NT2/D1 (cell line): ENCODE results near the gene ANO7.

Source experiments
- DNase-seq: peaks from one replicate; pipeline ENCODE4 v3.0.0-alpha.2; 2011; ENCODE audit warnings: low read depth, low spot score
- H3K27me3 ChIP-seq: 2 replicates; pipeline ENCODE4 v1.6.0; 2011; ENCODE audit warnings: mild to moderate bottlenecking; ENCODE audit not compliant: insufficient read length, insufficient read depth
- H3K36me3 ChIP-seq: 2 replicates; pipeline ENCODE4 v1.6.1; 2011; ENCODE audit warnings: mild to moderate bottlenecking, low read length, mixed read lengths; ENCODE audit not compliant: insufficient read depth, insufficient read length
- H3K4me1 ChIP-seq: 2 replicates; pipeline ENCODE4 v1.5.1; 2011; ENCODE audit not compliant: insufficient read depth, insufficient read length
- H3K4me3 ChIP-seq: 2 replicates; pipeline ENCODE4 v1.5.1; 2011; ENCODE audit warnings: low read depth; ENCODE audit not compliant: insufficient read length
- H3K9ac ChIP-seq: 2 replicates; pipeline ENCODE4 v1.6.0; 2011; ENCODE audit warnings: low read depth; ENCODE audit not compliant: insufficient read length
- H3K9me3 ChIP-seq: 2 replicates; pipeline ENCODE4 v1.5.1; 2011; ENCODE audit warnings: mild to moderate bottlenecking, low read length; ENCODE audit not compliant: insufficient read depth
- SUZ12 ChIP-seq: IDR thresholded peaks from 2 replicates; pipeline ENCODE4 v1.6.1; 2011; ENCODE audit not compliant: insufficient read length, insufficient read depth; ENCODE audit errors: extremely low read depth
- YY1 ChIP-seq: IDR thresholded peaks from 2 replicates; pipeline ENCODE4 v1.6.1; 2011; ENCODE audit not compliant: insufficient read length, insufficient read depth
- ZNF274 ChIP-seq: IDR thresholded peaks from 2 replicates; pipeline ENCODE4 v1.6.1; 2011; ENCODE audit warnings: mild to moderate bottlenecking, low read depth, low read length

The ANO7 gene

GRCh38 chr2:241258505-241259280 lies 70.2 kb downstream of the ANO7 start:
- peaks cover 97% of the 10 kb centered on the region for H3K36me3 ChIP-seq
- TF ChIP-seq ZNF274 = no peak
- TF ChIP-seq SUZ12 = no peak
- no peak for TF ChIP-seq YY1
- no peak overlapping the region for H3K4me3 ChIP-seq
- DNase-seq = no peak
- H3K9me3 ChIP-seq = no peaks in the 10 kb centered on the region
- H3K27me3 ChIP-seq = no peaks in the 10 kb centered on the region
- H3K9ac ChIP-seq = no peak overlapping the region
- no peaks in the 10 kb centered on the region for H3K4me1 ChIP-seq

GRCh38 chr2:241260911-241261310 lies 72.4 kb downstream of the ANO7 start:
- peaks cover 2% of the 10 kb centered on the region for H3K4me1 ChIP-seq
- H3K4me3 ChIP-seq = no peak overlapping the region
- H3K9ac ChIP-seq = no peak overlapping the region
- DNase-seq = no peak
- no peaks in the 10 kb centered on the region for H3K27me3 ChIP-seq
- peaks cover 94% of the 10 kb centered on the region for H3K36me3 ChIP-seq
- H3K9me3 ChIP-seq = no peaks in the 10 kb centered on the region
- TF ChIP-seq YY1 (no peak), ZNF274 (no peak), SUZ12 (no peak)

GRCh38 chr2:241261628-241262027 lies 73.2 kb downstream of the ANO7 start:
- DNase-seq = no peak
- Histone ChIP-seq H3K36me3 (peaks cover 94% of the 10 kb centered on the region), H3K27me3 (no peaks in the 10 kb centered on the region), H3K4me1 (peaks cover 2% of the 10 kb centered on the region), H3K4me3 (no peak overlapping the region), H3K9ac (no peak overlapping the region), H3K9me3 (no peaks in the 10 kb centered on the region)
- TF ChIP-seq YY1 = no peak
- no peak for TF ChIP-seq ZNF274
- TF ChIP-seq SUZ12 = no peak

- TF ChIP-seq SUZ12 (no peak), YY1 (no peak), ZNF274 (no peak)
- H3K9me3 ChIP-seq = no peaks in the 10 kb centered on the region
- H3K4me1 ChIP-seq = peaks cover 2% of the 10 kb centered on the region
- peaks cover 95% of the 10 kb centered on the region for H3K36me3 ChIP-seq
- no peaks in the 10 kb centered on the region for H3K27me3 ChIP-seq
- no peak overlapping the region for H3K4me3 ChIP-seq
- no peak overlapping the region for H3K9ac ChIP-seq
- DNase-seq = no peak
Measured at GRCh38 chr2:241263061-241263460, 74.6 kb downstream of the ANO7 start.

GRCh38 chr2:241265506-241265905 lies 77.0 kb downstream of the ANO7 start:
- DNase-seq = no peak
- Histone ChIP-seq H3K4me1 (peaks cover 8% of the 10 kb centered on the region), H3K4me3 (no peak overlapping the region), H3K36me3 (peaks cover 92% of the 10 kb centered on the region), H3K27me3 (no peaks in the 10 kb centered on the region), H3K9ac (no peak overlapping the region), H3K9me3 (no peaks in the 10 kb centered on the region)
- no peak for TF ChIP-seq SUZ12

GRCh38 chr2:241267249-241268067 lies 79.0 kb downstream of the ANO7 start:
- no peak overlapping the region for H3K9ac ChIP-seq
- H3K4me1 ChIP-seq = peaks cover 16% of the 10 kb centered on the region
- peaks cover 80% of the 10 kb centered on the region for H3K36me3 ChIP-seq
- no peak overlapping the region for H3K4me3 ChIP-seq
- DNase-seq = no peak
- TF ChIP-seq ZNF274 (no peak), YY1 (no peak), SUZ12 (no peak)
- H3K27me3 ChIP-seq = no peaks in the 10 kb centered on the region
- no peaks in the 10 kb centered on the region for H3K9me3 ChIP-seq

- peaks cover 71% of the 10 kb centered on the region for H3K36me3 ChIP-seq
- DNase-seq = no peak
Measured at GRCh38 chr2:241268306-241268705, 79.8 kb downstream of the ANO7 start.

More at GRCh38 chr2:241268306-241268705, 79.8 kb downstream of the ANO7 start:
- H3K27me3 ChIP-seq = no peaks in the 10 kb centered on the region
- H3K4me1 ChIP-seq = peaks cover 16% of the 10 kb centered on the region
- TF ChIP-seq SUZ12 = no peak
- no peak for TF ChIP-seq YY1
- TF ChIP-seq ZNF274 = no peak
- H3K9me3 ChIP-seq = no peaks in the 10 kb centered on the region
- H3K9ac ChIP-seq = no peak overlapping the region
- no peak overlapping the region for H3K4me3 ChIP-seq
